AG04449 (cell line): ENCODE results near the gene UBA6.

Experiments
- CTCF ChIA-PET: fragments of 350-600 bp; formaldehyde crosslinking; extraction: SDS; loops from one replicate; lab custom pipeline; 2021; ENCODE audit warnings: antibody characterized with exemption; lab: Yijun Ruan, JAX
- POLR2A ChIA-PET: fragments of 400-600, 350-600 bp; formaldehyde crosslinking; extraction: SDS; loops from one replicate; lab custom pipeline; 2020; ENCODE audit warnings: antibody characterized with exemption, inconsistent platforms; lab: Yijun Ruan, JAX
- DNase-seq: peaks from one replicate; pipeline ENCODE4 v3.0.0-alpha.2; 2010; ENCODE audit warnings: low read depth, low spot score
- H3K4me3 ChIP-seq: 2 replicates; pipeline ENCODE4 v1.5.1; 2011; ENCODE audit warnings: low read depth, mild to moderate bottlenecking, control low read depth, low read length
- TF ChIP-seq, protein P1 (sequence below): IDR thresholded peaks from one replicate; pipeline ENCODE4 v1.5.1; 2011; ENCODE audit warnings: mild to moderate bottlenecking, moderate library complexity, low read length, control low read depth, inconsistent platforms; ENCODE audit not compliant: insufficient read depth; ENCODE audit errors: missing control alignments

The UBA6 gene

DNA sequence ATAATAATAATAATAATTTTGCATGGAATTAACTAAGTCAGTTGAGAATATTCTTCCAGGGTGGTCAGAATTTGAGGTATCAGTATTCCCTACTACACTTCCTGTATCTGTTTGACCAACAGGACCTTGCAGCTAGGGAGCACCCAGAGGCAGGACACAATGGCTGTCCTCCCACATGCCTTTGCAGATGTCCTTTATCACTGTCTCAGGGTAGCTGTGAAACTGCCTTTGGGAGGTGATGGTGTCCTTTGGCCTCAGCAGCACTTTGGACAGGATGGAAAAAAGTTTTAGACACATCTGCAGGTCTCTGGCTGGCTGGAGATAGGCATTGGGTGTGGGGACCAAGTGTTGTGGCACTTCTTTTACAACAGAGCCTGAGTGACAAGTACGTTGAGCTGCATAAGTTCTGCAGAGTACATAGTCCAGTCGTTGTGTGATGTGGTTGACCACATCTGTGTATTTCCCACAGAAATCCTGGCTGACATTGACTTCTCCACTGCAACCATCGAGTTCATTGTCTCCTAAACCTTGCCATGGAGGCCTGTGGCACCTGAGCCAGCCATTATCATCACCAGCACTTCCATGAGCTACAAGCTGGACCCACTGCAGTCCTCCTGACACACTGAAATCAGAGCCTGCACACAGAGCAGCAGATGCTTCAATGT is 19.1 kb upstream of the UBA6 start:
- ChIA-PET CTCF (interaction anchor here (1.0 to 1.8 kb wide), 3 partner anchors 26 to 38 kb away, joined by 3 to 8 read pairs (median 4); no protein-coding TSS in a partner anchor), POLR2A (no interaction called here)
- TF ChIP-seq, protein P1, sequence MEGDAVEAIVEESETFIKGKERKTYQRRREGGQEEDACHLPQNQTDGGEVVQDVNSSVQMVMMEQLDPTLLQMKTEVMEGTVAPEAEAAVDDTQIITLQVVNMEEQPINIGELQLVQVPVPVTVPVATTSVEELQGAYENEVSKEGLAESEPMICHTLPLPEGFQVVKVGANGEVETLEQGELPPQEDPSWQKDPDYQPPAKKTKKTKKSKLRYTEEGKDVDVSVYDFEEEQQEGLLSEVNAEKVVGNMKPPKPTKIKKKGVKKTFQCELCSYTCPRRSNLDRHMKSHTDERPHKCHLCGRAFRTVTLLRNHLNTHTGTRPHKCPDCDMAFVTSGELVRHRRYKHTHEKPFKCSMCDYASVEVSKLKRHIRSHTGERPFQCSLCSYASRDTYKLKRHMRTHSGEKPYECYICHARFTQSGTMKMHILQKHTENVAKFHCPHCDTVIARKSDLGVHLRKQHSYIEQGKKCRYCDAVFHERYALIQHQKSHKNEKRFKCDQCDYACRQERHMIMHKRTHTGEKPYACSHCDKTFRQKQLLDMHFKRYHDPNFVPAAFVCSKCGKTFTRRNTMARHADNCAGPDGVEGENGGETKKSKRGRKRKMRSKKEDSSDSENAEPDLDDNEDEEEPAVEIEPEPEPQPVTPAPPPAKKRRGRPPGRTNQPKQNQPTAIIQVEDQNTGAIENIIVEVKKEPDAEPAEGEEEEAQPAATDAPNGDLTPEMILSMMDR, result no peak
- no peak for DNase-seq
- no peak overlapping the region for H3K4me3 ChIP-seq

DNA sequence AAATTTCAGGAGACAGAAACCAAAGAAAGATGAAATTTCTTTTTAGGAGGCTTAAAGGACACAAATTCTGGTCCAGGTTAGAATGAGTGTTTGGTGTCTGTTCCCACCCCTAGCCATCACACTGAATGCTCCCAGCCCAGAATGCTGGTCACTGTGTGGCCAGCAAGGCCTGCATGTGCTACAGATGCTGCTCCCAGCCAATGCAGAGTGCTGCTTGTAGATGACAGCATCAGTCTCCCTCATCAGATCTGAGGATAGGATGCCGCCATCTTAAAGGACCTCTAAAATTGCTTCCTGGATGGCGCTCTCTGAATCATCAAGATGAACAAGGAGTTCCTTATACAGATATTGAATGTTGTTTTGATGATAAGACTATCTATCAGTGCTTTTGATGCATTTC is 17.9 kb upstream of the UBA6 start:
- TF ChIP-seq, protein P1, result no peak
- ChIA-PET POLR2A (no interaction called here), CTCF (no interaction called here)
- H3K4me3 ChIP-seq, result no peak overlapping the region
- no peak for DNase-seq

DNA sequence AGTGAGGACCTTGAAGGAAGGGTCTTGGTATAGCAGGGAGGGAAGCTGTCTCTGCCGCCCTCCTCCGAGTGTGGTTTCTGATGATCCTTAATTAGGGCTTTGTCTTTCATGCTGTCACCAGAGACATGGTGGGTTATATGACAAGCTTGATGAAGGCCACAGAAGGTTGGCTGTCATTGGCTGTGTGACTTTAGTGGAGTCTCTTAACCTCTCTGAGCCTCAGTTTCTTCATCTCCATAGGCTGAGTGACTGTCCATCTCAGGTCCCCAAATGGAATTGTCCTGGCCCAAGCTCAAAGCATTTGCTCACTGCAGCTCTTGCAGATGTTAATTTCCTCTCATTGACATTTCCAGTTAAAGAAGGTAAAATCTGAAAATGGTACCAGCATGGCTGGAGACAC is 16.6 kb upstream of the UBA6 start:
- no peak for DNase-seq
- POLR2A ChIA-PET, result no interaction called here
- H3K4me3 ChIP-seq, result no peak overlapping the region
- TF ChIP-seq, protein P1, result no peak
- CTCF ChIA-PET, result interaction anchor here (1.4 to 2.6 kb wide), 3 partner anchors 9 to 29 kb away, joined by 7 to 15 read pairs (median 8); partner anchors contain the start of gene UBA6

DNA sequence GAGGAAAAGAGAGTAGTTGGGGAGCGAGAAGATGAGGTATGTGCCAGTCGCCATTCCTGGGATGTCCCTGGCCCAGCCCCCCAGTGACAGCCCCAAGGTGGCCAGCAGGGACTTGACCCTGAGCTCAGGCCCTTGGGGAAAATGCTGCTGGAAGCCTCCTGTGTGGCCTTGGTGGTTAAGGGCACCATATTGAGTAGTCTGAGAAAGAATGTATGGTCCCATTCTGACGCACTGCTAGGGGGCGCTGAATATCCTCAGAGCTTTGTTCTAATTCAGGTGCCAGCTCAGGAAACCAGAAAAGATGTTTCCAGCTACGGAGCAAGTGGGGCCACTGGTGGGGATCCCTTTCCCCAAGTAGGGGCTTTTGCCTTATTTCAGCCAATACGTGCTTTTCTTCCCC is 14.0 kb upstream of the UBA6 start:
- CTCF ChIA-PET, result interaction anchor here (0.9 to 6.2 kb wide), 4 partner anchors 9 to 31 kb away, joined by 3 to 21 read pairs (median 7); partner anchors contain the start of gene UBA6
- TF ChIP-seq, protein P1, result no peak
- POLR2A ChIA-PET, result no interaction called here
- H3K4me3 ChIP-seq, result no peak overlapping the region
- DNase-seq, result no peak

DNA sequence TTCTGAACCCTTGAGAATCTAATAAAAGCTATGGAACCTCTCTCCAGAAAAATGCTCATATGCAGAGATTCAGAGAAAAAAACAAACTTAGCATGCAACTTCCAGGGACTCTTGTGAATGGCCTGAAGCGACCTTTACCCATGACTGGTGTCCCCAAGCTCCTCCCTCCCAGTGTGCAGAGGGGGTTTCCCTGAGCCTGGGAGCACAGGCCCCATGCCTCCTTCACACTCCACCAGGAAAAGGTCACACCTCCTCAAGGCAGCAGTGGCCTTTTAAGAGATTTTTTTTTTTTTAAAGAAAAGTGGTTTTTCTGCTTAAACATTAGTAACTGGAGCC is 13.3 kb upstream of the UBA6 start:
- CTCF ChIA-PET, result interaction anchor here (0.9 to 6.2 kb wide), 4 partner anchors 10 to 31 kb away, joined by 3 to 21 read pairs (median 7); partner anchors contain the start of gene UBA6
- no peak for DNase-seq
- no peak overlapping the region for H3K4me3 ChIP-seq
- TF ChIP-seq, protein P1, result no peak
- POLR2A ChIA-PET, result interaction anchor here (1.1 to 1.2 kb wide), 2 partner anchors 12 to 13 kb away, joined by 4 read pairs; partner anchors contain the start of gene UBA6

DNA sequence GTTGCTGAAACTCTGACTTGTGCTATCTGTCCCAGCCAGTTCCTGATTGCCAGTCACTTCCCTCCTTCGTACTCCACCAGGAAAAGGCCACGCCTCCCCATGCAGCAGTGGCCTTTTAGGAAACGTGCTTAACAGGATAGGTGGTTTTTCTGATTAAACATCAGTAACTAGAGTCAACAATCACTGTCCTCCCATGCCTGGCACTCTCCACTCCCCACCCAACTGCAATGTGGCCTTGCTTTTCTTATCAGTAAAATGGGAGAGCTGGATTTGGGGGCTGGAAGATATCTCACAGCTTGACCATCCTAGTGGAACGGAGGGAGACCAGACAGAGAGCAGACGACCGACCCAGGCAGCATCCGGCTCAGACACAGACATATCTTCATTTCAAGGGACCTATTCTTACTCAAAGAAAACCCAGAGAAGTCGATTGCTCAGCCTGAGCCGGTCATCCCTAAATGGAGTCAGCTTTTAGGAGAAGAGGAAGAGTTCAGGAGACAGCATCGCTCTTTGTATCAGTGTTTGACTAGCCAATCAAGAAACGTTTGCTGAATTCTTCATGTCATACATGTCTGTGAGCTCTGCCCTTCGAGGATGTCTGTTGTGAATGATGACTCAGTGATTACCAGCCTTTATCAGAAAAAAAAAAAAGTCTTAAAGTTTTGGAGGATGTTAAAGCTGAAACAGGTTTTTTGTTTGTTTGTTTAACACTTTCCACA is 12.7 kb upstream of the UBA6 start:
- POLR2A ChIA-PET, result interaction anchor here (1.1 to 1.2 kb wide), 2 partner anchors 13 kb away, joined by 4 read pairs; partner anchors contain the start of gene UBA6
- no peak for DNase-seq
- CTCF ChIA-PET, result interaction anchor here (0.9 to 6.2 kb wide), 4 partner anchors 10 to 32 kb away, joined by 3 to 21 read pairs (median 7); partner anchors contain the start of gene UBA6
- TF ChIP-seq, protein P1, result no peak
- no peak overlapping the region for H3K4me3 ChIP-seq
